MM.1S (cell line): ENCODE data around the gene LRTM2.

Source experiments
- DNase-seq: peaks from one replicate; pipeline ENCODE4 v3.0.0-alpha.2; 2015
- H2AFZ ChIP-seq: fragments of 300-600 bp; sonication (generic); 2 replicates; pipeline ENCODE4 v1.6.0; 2016; ENCODE audit warnings: antibody characterized with exemption, low read length
- H3F3A ChIP-seq: fragments of 300-600 bp; sonication (generic); 2 replicates; pipeline ENCODE4 v1.6.1; 2016; ENCODE audit warnings: mild to moderate bottlenecking, antibody characterized with exemption, low read length, moderate library complexity, mixed read lengths; ENCODE audit not compliant: insufficient read depth
- H3K27ac ChIP-seq: fragments of 300-600 bp; sonication (generic); 2 replicates; pipeline ENCODE4 v1.5.1; 2016; ENCODE audit warnings: mild to moderate bottlenecking, low read length
- H3K27me3 ChIP-seq: fragments of 300-600 bp; sonication (generic); replicated peaks from 2 replicates; pipeline ENCODE4 v1.6.0; 2016; ENCODE audit warnings: low read length; ENCODE audit not compliant: insufficient read depth
- H3K36me3 ChIP-seq: fragments of 300-600 bp; sonication (generic); replicated peaks from 2 replicates; pipeline ENCODE4 v1.6.1; 2016; ENCODE audit warnings: mild to moderate bottlenecking, low read length, mixed read lengths; ENCODE audit not compliant: insufficient read depth
- H3K4me1 ChIP-seq: fragments of 300-600 bp; sonication (generic); 2 replicates; pipeline ENCODE4 v1.6.1; 2016; ENCODE audit warnings: low read length, mixed read lengths
- H3K4me2 ChIP-seq: fragments of 300-600 bp; sonication (generic); 2 replicates; pipeline ENCODE4 v1.6.0; 2016; ENCODE audit warnings: low read depth, low read length
- H3K4me3 ChIP-seq: fragments of 300-600 bp; sonication (generic); 2 replicates; pipeline ENCODE4 v1.5.1; 2016; ENCODE audit warnings: low read length, mixed read lengths
- H3K79me2 ChIP-seq: fragments of 300-600 bp; sonication (generic); 2 replicates; pipeline ENCODE4 v1.6.1; 2016; ENCODE audit warnings: mixed run types, low read length, mixed read lengths
- H3K9ac ChIP-seq: fragments of 300-600 bp; sonication (generic); 2 replicates; pipeline ENCODE4 v1.6.1; 2016; ENCODE audit warnings: low read length, mixed read lengths
- H3K9me2 ChIP-seq: fragments of 300-600 bp; sonication (generic); replicated peaks from 2 replicates; pipeline ENCODE4 v1.6.1; 2016; ENCODE audit warnings: mild to moderate bottlenecking, low read length, mixed read lengths; ENCODE audit not compliant: insufficient read depth
- H3K9me3 ChIP-seq: fragments of 300-600 bp; sonication (generic); replicated peaks from 2 replicates; pipeline ENCODE4 v1.6.1; 2016; ENCODE audit warnings: mild to moderate bottlenecking, low read length, mixed read lengths; ENCODE audit not compliant: insufficient read depth
- H4K20me1 ChIP-seq: fragments of 300-600 bp; sonication (generic); 2 replicates; pipeline ENCODE4 v1.6.1; 2016; ENCODE audit warnings: mild to moderate bottlenecking, low read length, moderate library complexity, mixed read lengths; ENCODE audit not compliant: insufficient read depth
- EZH2 ChIP-seq: fragments of 300-600 bp; sonication (generic); optimal IDR thresholded peaks from 2 replicates; pipeline ENCODE3; 2017; ENCODE audit warnings: low read depth, mild to moderate bottlenecking, antibody characterized with exemption, low read length, mixed read lengths
- EZH2phosphoT487 ChIP-seq: fragments of 300-600 bp; sonication (generic); IDR thresholded peaks from 2 replicates; pipeline ENCODE4 v1.6.1; 2018; ENCODE audit warnings: antibody characterized with exemption, low read length
- TF ChIP-seq, protein P1 (sequence below): fragments of 300-600 bp; sonication (generic); IDR thresholded peaks from 2 replicates; pipeline ENCODE4 v1.5.1; 2016; ENCODE audit warnings: antibody characterized with exemption, low read length, mixed read lengths

LRTM2 gene

DNA sequence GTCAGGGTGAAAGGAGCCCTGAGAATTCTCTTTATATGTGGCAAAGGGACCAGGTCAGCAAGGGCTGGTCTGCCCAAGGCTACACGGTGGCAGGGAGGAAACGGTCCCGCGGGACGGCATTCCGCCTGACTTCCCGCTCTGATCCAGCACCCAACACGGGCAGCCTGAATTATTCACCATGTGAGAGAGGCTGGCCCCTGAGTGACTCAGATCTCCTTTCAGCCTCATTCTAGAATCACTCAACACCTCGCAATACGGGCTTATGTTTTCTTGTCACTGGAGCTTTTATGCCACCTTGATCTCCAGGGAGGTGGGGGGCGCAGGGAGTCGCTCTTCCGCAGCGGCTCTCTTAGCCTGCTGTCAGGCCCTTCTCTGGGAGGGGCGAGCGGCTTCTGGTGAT lies 8.5 kb downstream of the LRTM2 start:
- H4K20me1 ChIP-seq = no peaks in the 10 kb centered on the region
- H3K4me1 ChIP-seq = no peaks in the 10 kb centered on the region
- TF ChIP-seq EZH2phosphoT487 (no peak), EZH2 (no peak)
- TF ChIP-seq, protein P1, sequence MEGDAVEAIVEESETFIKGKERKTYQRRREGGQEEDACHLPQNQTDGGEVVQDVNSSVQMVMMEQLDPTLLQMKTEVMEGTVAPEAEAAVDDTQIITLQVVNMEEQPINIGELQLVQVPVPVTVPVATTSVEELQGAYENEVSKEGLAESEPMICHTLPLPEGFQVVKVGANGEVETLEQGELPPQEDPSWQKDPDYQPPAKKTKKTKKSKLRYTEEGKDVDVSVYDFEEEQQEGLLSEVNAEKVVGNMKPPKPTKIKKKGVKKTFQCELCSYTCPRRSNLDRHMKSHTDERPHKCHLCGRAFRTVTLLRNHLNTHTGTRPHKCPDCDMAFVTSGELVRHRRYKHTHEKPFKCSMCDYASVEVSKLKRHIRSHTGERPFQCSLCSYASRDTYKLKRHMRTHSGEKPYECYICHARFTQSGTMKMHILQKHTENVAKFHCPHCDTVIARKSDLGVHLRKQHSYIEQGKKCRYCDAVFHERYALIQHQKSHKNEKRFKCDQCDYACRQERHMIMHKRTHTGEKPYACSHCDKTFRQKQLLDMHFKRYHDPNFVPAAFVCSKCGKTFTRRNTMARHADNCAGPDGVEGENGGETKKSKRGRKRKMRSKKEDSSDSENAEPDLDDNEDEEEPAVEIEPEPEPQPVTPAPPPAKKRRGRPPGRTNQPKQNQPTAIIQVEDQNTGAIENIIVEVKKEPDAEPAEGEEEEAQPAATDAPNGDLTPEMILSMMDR = no peak
- H3F3A ChIP-seq = no peaks in the 10 kb centered on the region
- no peak overlapping the region for H3K27ac ChIP-seq
- no peak overlapping the region for H2AFZ ChIP-seq
- H3K79me2 ChIP-seq = no peaks in the 10 kb centered on the region
- no peak overlapping the region for H3K4me2 ChIP-seq
- no peaks in the 10 kb centered on the region for H3K36me3 ChIP-seq
- no peaks in the 10 kb centered on the region for H3K9me2 ChIP-seq
- H3K27me3 ChIP-seq = peaks cover 93% of the 10 kb centered on the region
- H3K9me3 ChIP-seq = no peaks in the 10 kb centered on the region
- no peak for DNase-seq
- no peak overlapping the region for H3K9ac ChIP-seq
- H3K4me3 ChIP-seq = no peak overlapping the region

DNA sequence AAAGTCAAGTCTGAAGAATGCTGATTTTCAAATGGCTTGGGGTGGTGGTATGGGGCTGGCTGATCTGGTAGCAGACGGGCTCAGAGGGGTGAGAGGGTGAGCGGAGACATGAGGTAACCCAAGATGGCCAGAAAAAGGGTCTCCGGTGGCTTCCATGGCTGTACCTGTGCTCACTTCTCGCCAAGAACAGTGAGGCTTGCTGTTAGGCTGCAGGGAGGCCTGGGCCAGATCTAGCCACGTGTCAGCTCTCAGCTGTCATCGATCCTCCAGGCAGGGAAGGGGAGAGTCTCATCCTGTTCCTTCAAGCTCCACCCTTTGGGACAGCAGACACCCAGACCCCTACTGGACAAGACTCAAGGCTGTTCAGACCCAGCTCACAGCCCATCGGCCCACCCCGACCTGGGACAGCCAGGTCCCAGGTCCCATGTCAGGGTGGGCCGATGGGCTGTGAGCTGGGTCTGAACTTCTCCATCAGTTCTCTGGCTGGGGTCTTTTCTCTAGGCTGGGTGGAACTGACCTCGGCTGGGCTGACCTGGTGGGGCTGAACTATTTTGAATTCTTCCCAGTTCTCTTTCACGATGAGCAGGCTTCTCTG lies 9.0 kb downstream of the LRTM2 start:
- no peaks in the 10 kb centered on the region for H3K9me3 ChIP-seq
- no peak overlapping the region for H3K27ac ChIP-seq
- DNase-seq = no peak
- H3F3A ChIP-seq = no peaks in the 10 kb centered on the region
- no peak for TF ChIP-seq EZH2phosphoT487
- TF ChIP-seq, protein P1 = no peak
- TF ChIP-seq EZH2 = no peak
- H3K79me2 ChIP-seq = no peaks in the 10 kb centered on the region
- no peak overlapping the region for H3K4me3 ChIP-seq
- H3K36me3 ChIP-seq = no peaks in the 10 kb centered on the region
- peaks cover 93% of the 10 kb centered on the region for H3K27me3 ChIP-seq
- H2AFZ ChIP-seq = no peak overlapping the region
- no peaks in the 10 kb centered on the region for H4K20me1 ChIP-seq
- H3K9ac ChIP-seq = no peak overlapping the region
- no peaks in the 10 kb centered on the region for H3K9me2 ChIP-seq
- H3K4me2 ChIP-seq = no peak overlapping the region
- no peaks in the 10 kb centered on the region for H3K4me1 ChIP-seq

DNA sequence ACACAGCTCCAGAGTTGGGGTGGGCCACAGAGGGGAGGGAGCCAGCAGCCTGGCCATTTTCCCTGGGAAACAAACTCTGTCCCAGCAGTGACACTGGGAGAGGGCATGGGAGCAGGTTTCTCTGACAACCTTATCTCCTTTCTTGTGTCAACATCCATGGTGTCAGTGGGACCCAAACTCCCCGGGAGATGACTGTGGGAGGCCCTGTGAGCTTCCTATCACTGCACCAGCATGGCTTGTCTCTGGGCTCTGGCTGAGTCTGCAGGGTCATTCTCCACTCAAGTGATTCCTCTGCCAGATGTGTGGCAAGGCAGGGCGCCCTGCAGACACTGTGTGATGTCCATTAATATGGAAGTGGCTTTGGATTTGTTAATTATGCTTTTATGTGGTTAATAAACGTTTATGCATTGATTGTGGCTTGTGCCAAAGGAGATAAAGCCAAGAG lies 10.1 kb downstream of the LRTM2 start:
- Histone ChIP-seq H3K9ac (no peak overlapping the region), H3K27me3 (peaks cover 93% of the 10 kb centered on the region), H3K9me2 (no peaks in the 10 kb centered on the region), H3K9me3 (no peaks in the 10 kb centered on the region), H3K4me3 (no peak overlapping the region), H3K4me1 (no peaks in the 10 kb centered on the region), H3K27ac (no peak overlapping the region), H2AFZ (no peak overlapping the region), H3K79me2 (no peaks in the 10 kb centered on the region), H3K4me2 (no peak overlapping the region), H3K36me3 (no peaks in the 10 kb centered on the region), H4K20me1 (no peaks in the 10 kb centered on the region), H3F3A (no peaks in the 10 kb centered on the region)
- TF ChIP-seq EZH2phosphoT487 (no peak), EZH2 (no peak)
- TF ChIP-seq, protein P1 = no peak
- DNase-seq = no peak
